Measurements from ENCODE around the gene CREB3. TPM values are rescaled to one million over a fixed set of nuclear protein-coding genes. Genes with fewer than 3 reads are reported as not detected.
A peak's percentile ranks its signal among the peaks of the same experiment; 100 is the strongest.

The CREB3 gene
- total and polyA plus RNA-seq, 2 of the 4 experiments (the other 2 are of a cell fraction), result 60.7 to 106 TPM

DNA sequence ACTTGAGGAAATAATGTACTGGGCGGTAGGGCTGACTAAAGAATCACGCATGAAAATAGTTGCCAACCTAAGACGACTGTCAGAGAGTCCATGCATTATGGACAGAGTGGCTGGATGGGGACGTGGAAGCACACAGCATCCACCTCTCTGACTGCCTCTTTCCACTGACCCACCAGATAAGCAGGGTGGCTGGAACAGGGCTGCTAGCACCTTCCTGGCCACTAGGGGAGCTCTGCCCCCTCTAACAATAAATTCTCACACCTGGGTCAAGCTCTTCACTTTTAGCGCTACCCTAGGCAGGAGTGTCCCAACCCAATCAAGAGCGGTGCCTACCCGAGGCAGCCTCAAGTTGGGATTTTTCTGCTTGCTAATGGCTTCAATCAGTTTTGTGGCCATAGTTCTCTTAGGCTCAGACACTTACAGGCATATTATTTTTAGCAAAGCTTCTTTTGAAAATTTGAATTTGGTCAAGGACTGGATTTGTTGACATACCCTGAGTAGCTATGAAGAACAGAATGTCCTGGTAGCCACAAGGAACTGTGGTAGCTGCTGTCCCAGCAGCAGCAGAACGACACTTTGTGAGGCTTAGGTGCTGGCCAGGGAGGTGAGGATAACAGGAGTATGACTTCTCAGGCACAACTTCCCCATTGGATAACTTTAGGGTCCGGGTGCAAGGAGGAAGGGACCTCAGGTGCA lies 35.8 kb upstream of the CREB3 start (continued):
- TF ChIP-seq MXI1 (IDR thresholded peaks at IDR 0.05; ENCODE audit: borderline replicate concordance, low read depth, low read length), result no peak

DNA sequence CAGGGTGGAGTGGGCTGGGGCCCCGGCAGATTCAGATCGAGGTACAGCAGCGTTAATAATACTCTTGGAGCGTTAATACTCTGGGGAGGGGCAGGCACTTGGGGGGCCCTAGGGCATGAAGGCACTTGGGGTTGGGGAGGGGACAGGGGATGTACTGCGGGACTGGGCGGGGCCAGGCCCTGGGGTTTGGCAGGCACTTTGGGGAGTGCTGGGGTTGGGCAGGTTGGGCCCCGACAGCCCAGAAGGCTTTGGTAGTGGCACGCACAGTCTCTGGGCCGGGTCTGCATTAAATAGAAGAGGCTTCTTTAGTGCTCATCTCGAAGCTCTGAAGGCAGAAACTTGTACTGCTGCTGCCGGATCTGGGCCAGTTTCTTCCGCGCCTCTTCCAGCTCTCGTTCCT lies 35.0 kb upstream of the CREB3 start:
- Histone ChIP-seq H3K4me2 (ENCODE audit: low read depth, low read length) (no peak overlapping the region), H3K27ac (ENCODE audit: insufficient read depth, low read length) (no peak overlapping the region), H3K79me1 (ENCODE audit: low read depth in 1 of 2, low read length in 2 of 2) (peaks cover 15 to 50% of the 10 kb centered on the region in 2 experiments), H4K8ac (ENCODE audit: low read depth in 2 of 2, low read length in 2 of 2) (no peak overlapping the region), H3K18ac (ENCODE audit: low read depth, low read length) (no peak overlapping the region), H3K4ac (ENCODE audit: low read depth, low read length) (no peak overlapping the region), H2AK9ac (replicated peaks; ENCODE audit: low read depth, low read length, poor library complexity) (no peak overlapping the region), H3K9ac (ENCODE audit: low read depth, low read length) (no peak overlapping the region), H3K14ac (replicated peaks; ENCODE audit: low read depth, low read length) (no peak overlapping the region), H2BK120ac (ENCODE audit: low read depth, low read length) (no peak overlapping the region), H3K36me3 (ENCODE audit: control insufficient read depth, insufficient read depth, low read length) (peaks cover 62% of the 10 kb centered on the region), H3K4me3 (ENCODE audit: insufficient read depth, low read depth, low read length) (no peak overlapping the region), H4K5ac (ENCODE audit: low read depth, low read length) (no peak overlapping the region), H3K9me1 (ENCODE audit: insufficient read depth, low read length) (peaks cover 10% of the 10 kb centered on the region), H3K4me1 (ENCODE audit: control insufficient read depth, insufficient read depth, low read length) (peaks cover 5% of the 10 kb centered on the region; the same call in 1 of the 2 replicates), H2BK5ac (ENCODE audit: low read depth, low read length, poor library complexity, severe bottlenecking) (no peak overlapping the region), H4K20me1 (ENCODE audit: insufficient read depth, low read length) (peaks cover 22% of the 10 kb centered on the region), H4K91ac (ENCODE audit: insufficient read depth, low read depth, low read length) (no peak overlapping the region), H3K27me3 (ENCODE audit: control insufficient read depth, insufficient read depth, low read length) (no peaks in the 10 kb centered on the region), H2AFZ (replicated peaks; ENCODE audit: low read length, poor library complexity) (no peak overlapping the region), H2BK20ac (ENCODE audit: low read depth, low read length) (no peak overlapping the region), H2AK5ac (ENCODE audit: low read depth, low read length) (no peak overlapping the region), H3K9me3 (ENCODE audit: control insufficient read depth, insufficient read depth, low read length) (no peaks in the 10 kb centered on the region), H2BK15ac (ENCODE audit: low read depth, low read length) (no peak overlapping the region), H3K23ac (ENCODE audit: low read depth, low read length) (no peak overlapping the region), H3K56ac (ENCODE audit: extremely low read depth, insufficient read depth, low read length) (no peak overlapping the region)
- intact Hi-C loops (cut with micrococcal nuclease) (no loop called here), dilution Hi-C loops (cut with HindIII; ENCODE audit: low sequenced_read_pairs, unreplicated experiment) (no loop called here), in situ Hi-C loops (cut with MboI; ENCODE audit: low sequenced_read_pairs) (no loop called here)
- ATAC-seq (ENCODE audit: low read depth) (no peak), DNase-seq (no peak)
- TSS peak; percentile 95 for BruUV-seq (replicated peaks)
- POLR2A ChIA-PET (ENCODE audit: unreplicated experiment), result interaction anchor here (1.7 kb wide), 1 partner anchor 9 kb away, joined by 10 read pairs; no protein-coding TSS in a partner anchor
- WGBS, 2 experiments (ENCODE audit: extremely low coverage in 2 of 2, insufficient read length in 1 of 2), result 88% methylated on average over 3 of the region's 14 CpGs; no CpG with 5 or more reads in 1 of the 2 experiments
- CTCF ChIA-PET, result interaction anchor here (1.0 to 1.6 kb wide), 2 partner anchors 19 to 38 kb away, joined by 3 to 6 read pairs; no protein-coding TSS in a partner anchor
- TF ChIP-seq RFX5 (IDR thresholded peaks at IDR 0.05; ENCODE audit: low read depth, low read length) (no peak), RAD21 (IDR thresholded peaks at IDR 0.05; ENCODE audit: low read length) (no peak), RCOR1 (IDR thresholded peaks at IDR 0.05; ENCODE audit: insufficient replicate concordance, low read length) (no peak), NFE2L2 (IDR thresholded peaks at IDR 0.05; ENCODE audit: low read depth, low read length) (no peak), POLR2A (IDR thresholded peaks at IDR 0.05; ENCODE audit: low read depth, low read length) (no peak), MAZ (IDR thresholded peaks at IDR 0.05; ENCODE audit: borderline replicate concordance, low read depth, low read length) (no peak), MXI1 (IDR thresholded peaks at IDR 0.05; ENCODE audit: borderline replicate concordance, low read depth, low read length) (no peak), CEBPB (IDR thresholded peaks at IDR 0.05; ENCODE audit: low read depth, low read length) (no peak), MAFK (IDR thresholded peaks at IDR 0.05; ENCODE audit: low read depth, low read length) (no peak), CHD1 (IDR thresholded peaks at IDR 0.05; ENCODE audit: low read depth, low read length) (no peak), FOS (IDR thresholded peaks at IDR 0.05; ENCODE audit: low read depth, low read length) (no peak)
- TF ChIP-seq, protein P1, sequence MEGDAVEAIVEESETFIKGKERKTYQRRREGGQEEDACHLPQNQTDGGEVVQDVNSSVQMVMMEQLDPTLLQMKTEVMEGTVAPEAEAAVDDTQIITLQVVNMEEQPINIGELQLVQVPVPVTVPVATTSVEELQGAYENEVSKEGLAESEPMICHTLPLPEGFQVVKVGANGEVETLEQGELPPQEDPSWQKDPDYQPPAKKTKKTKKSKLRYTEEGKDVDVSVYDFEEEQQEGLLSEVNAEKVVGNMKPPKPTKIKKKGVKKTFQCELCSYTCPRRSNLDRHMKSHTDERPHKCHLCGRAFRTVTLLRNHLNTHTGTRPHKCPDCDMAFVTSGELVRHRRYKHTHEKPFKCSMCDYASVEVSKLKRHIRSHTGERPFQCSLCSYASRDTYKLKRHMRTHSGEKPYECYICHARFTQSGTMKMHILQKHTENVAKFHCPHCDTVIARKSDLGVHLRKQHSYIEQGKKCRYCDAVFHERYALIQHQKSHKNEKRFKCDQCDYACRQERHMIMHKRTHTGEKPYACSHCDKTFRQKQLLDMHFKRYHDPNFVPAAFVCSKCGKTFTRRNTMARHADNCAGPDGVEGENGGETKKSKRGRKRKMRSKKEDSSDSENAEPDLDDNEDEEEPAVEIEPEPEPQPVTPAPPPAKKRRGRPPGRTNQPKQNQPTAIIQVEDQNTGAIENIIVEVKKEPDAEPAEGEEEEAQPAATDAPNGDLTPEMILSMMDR (conservative IDR thresholded peaks at IDR 0.05; ENCODE audit: low read depth, low read length), result no peak
- TF ChIP-seq, protein P2, sequence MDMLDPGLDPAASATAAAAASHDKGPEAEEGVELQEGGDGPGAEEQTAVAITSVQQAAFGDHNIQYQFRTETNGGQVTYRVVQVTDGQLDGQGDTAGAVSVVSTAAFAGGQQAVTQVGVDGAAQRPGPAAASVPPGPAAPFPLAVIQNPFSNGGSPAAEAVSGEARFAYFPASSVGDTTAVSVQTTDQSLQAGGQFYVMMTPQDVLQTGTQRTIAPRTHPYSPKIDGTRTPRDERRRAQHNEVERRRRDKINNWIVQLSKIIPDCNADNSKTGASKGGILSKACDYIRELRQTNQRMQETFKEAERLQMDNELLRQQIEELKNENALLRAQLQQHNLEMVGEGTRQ (IDR thresholded peaks at IDR 0.05; ENCODE audit: low read depth, low read length), result no peak

All from IMR-90 (cell line).